Endometrial microvascular endothelial cells (primary cell): ENCODE measurements around the gene KCNN3. TPM values are rescaled to one million over a fixed set of nuclear protein-coding genes. Genes with fewer than 3 reads are reported as not detected.

Experiments
- in situ Hi-C: cut with HindIII; loops from 2 replicates; pipeline ENCODE4 v1.10.0; 2017; ENCODE audit warnings: low sequenced_read_pairs, low pct_unique_long_range_greater_than_20kb; ENCODE audit errors: inconsistent ontology term
- total RNA-seq: library from RNA; depleted of rRNA; stranded (reverse); fragments of >200 nt; gene quantifications from one replicate; pipeline ENCODE4 v1.2.3, GENCODE V29; 2015; ENCODE audit errors: inconsistent ontology term

Gene KCNN3
- total RNA-seq, 1 donor from 2014 or later, result 0.28 TPM

DNA sequence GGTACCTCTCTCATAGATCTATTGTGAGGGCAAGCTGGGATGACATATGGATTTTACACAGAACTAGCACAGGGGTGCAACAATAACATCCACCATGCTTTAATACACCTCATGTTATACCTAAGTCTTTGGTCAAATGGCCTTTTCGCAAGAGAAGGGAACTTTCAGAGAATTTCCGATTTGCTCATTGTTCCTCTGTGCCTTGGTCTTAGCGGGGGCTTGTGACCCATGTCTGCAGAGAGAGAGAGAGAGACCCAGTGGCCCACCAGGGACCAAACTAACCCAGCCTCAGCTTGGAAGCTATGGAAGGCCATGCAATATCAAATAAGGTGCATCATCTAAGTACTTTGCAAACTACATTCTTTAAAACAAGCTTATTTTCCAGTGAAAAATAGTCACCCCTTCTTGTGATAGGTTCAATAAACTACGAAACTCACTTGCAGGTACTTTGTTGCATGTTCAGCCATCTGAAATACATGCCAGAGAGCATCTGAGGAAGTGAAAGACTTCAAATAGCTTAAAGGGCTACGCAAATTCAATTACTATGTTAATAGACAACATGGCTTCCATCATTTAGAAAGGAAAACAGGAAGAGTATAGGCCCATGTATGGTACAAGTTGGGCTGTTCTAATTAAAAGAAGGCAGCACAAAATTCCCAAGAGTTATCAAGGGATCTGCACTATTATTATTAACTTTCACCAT lies 100.7 kb downstream of the KCNN3 start:
- in situ Hi-C loops, result no loop called here

DNA sequence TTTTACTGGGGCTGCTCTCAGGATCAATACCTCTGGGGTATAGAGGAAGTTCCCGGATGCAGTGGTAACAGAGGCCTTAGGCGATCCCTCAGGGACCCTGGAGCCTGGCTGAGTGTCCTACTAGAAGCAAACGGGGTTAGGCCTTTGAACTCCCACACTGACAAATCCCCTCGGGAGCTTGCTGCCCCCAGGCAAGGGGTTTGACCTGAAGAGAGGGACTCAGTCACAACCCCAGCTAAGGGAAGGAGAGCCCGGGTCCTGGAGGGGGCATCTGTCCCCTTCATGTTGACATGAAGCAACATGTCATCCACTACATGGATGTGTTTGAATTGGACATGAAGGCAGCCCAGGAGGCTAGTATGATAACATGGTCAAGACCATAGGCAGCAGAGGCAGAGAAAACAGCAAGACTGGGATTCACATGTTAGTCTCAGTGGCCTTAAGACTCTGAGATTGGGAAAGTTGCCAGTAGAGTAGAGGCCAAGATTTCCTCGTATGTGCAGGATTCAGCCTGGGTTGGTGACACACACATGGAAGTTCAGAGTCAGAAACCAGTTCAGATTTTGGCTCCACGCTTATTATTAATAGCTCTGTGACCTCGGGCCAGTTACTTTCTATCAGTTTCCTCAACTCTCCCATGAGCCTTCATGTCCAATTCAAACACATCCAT lies 101.5 kb downstream of the KCNN3 start:
- in situ Hi-C loops, result no loop called here

DNA sequence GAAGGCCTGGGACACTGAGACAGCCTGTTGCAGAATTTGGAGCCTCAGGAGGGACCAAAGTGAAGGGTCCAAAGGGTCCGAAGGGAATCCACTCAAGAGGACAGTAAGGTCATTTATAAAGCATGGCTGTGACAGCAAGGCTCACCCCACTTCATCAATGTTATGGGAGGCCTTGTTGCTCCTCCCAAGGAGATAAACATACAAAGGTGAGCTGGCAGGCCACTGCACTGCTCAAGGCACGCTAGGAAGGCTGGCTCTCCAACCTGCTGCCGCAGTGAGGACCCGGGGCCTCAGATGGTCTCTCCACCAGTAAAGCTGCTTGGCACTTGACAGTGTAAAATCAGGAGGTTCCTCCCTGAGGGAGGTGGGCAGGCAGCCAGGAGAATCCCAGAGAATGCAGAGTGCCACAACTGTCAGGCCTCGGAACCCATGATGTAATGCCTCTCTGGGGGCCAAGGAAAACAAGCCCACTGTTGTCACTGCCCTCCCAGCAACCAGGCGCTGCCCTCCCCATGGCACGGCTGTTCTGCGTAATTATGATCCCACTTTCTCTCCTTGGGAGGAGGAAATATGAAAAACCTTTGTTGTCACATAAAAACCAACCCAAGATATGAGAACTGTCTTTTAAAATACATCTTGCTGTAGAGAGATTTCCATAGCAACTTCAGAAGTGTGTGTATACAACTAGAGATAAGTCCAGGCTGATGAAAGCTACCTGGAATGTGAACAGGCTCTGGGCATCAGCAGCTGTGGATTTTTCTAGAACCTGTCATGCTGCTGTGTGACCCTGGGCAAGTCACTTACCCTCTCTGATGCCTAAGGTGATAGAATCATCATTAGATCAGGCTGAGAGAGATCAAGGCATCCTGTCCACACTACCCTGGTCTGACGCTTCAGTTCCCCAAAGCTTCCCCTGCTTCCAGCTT lies 102.5 kb downstream of the KCNN3 start:
- in situ Hi-C loops, result no loop called here

DNA sequence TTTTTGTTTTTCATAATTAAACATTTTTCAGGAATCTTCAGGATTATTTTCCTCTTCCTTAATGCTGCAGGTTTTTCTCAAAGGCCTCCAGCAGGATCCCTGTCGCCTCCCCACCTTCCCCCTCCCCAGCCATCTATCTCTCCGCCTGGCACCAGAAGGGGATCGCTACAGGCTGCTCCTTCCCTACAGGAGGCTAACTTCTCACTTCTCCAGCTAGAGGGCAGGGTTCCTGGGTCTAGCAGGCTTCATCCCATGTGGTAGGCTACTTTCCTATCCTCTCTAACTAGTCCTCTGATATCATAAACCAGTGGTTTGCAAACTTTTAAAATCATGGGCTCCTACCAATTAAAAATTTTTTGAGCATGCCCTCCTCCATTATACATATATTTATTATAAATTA lies 104.1 kb downstream of the KCNN3 start:
- in situ Hi-C loops, result no loop called here

DNA sequence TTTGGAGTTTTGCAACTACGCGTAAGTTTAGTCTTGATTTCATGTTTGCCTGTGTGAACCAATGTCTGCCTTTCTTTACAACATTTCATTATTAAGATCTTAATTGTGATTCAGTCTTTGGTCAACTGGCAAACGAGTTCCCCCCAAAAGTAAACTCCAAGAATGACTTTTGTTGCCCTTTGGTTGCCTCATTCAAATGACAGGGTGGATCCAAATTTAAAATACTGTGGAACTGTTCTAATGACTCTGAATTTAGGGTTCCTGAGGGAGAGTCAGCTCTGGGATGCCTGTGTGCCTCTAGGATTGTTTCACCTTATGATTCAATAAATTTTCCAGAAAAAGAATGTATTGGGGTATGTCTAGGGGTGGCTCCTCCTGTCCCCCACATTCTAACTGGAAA lies 105.3 kb downstream of the KCNN3 start:
- in situ Hi-C loops, result no loop called here

DNA sequence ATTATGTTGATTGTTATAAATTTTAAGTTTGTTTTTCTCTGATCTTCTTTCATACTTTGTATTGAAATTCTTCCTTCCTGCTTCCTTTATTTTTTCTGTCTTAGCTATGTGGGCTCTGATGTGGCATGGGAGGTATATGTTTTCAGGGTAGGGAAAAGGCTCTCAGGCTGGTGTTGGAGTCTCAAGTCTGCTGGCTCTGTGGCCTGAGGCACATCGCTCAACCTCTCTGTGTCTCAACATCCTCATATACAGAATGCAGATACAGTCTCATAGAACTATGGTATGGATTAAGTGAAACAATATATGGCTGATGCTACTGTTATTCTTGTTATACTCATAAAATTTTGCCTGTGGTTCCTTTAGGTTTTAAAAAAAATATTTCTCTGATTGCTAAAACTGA lies 105.9 kb downstream of the KCNN3 start:
- in situ Hi-C loops, result no loop called here

DNA sequence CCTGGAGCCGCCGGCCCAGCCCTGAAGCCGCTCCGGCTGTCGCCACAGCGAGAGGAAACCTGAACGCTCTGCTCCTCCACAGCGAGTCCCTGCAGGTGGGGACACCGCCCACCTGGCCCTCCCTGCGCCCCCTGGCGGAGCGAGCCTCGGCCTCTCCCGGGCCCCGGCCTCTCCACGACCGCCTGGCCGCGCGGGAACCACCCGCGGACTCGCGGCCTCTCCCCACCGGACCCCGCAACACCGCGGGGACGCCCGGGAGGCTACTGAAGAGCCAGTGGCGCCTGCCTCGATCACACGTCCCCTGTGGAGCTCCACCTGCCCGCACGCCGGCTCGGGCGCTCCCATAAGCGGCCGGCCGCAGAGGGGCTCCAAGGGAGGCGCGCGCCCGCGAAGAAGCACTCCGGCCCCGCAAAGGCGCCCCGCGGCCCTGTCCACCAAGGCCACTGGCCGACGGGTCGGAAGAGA lies 109.6 kb downstream of the KCNN3 start:
- in situ Hi-C loops, result no loop called here

DNA sequence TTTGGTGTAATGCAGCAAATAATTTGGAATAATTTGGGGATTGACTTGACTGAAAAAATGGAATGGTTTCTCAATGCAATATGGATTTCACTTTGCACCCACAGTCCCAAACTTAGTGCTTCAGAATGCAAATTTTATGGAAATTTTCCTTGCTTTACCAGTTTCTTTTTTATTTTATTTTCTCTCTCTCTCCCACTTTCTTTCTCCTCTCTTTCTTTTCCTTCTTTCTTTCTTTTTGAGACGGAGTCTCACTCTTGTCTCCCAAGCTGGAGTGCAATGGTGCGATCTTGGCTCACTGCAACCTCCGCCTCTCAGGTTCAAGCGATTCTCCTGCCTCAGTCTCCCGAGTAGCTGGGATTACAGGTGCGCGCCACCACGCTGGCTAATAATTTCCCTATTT lies 110.3 kb downstream of the KCNN3 start:
- in situ Hi-C loops, result no loop called here

DNA sequence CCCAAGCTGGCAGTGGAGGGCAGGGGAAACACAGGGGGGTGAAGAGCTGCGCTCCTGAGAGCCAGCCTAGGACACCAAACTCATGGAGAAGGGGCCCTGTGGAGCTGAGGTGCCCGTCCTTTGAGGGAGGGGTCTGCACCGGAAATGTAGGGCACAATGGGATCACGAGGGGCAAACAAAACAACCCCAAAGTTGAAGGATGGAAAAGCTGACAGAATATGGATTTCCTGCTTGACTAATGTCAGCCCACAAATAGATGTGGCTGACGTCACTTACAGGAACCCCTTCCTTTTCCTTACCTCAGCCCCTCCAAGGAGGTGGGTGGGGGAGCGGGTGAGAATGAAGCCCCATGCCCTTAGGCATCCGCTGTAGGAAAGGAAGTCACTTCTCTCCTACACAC lies 110.9 kb downstream of the KCNN3 start:
- in situ Hi-C loops, result no loop called here

DNA sequence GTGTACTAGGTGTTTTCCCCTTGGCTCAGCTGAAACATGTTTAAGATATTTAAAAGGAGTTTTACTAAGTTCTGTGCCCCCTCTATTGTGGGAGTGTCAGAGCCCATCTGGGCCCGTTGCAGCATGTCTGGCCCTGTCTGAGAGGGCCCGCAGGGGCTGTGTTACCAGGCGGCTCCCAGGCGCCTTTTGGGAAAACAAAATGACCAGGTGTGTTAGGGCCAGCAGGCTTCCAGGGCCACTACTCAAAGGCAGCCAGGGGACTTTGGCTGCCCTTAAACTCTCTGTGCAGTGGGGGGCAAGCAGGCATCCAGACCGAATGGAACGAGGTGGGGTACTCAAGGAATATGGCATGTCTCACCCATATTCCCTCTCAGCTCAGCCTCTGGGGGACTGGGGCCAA lies 111.7 kb downstream of the KCNN3 start:
- in situ Hi-C loops, result no loop called here

DNA sequence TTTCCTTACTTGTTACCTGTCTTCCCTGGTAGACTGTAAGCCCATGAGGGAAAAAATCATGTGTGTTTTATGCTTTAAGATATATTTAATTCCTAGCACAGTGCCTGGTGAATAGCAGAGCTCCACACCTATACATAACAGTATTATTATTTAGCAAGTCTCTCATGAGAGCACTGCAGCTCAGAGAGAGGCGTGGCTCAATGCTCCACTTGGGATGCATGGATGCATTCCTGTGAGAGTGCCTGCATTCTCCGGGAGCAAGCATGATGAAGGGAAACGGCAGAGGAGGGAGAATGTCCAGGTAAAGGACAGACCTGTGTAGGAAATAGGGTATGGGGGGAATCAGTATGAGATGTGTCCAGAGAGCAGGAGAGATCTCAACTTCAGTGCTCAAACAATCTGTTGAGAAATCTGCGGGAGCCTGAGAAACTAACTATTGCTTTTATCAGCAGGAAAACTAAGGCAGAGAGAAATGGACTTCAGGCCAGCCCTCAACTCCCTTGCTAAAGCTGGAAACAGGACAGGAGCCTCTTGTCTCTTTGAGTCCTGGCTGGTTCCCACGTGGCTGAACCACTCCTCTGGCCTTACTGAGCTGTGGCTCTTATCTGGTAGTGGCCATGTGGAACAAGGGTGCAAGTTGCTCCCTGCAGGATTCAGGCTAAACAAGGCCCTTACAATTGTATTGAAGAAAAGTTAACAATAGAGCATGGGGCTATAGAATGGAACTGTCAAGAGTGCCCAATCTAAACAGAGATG lies 113.1 kb downstream of the KCNN3 start:
- in situ Hi-C loops, result no loop called here

DNA sequence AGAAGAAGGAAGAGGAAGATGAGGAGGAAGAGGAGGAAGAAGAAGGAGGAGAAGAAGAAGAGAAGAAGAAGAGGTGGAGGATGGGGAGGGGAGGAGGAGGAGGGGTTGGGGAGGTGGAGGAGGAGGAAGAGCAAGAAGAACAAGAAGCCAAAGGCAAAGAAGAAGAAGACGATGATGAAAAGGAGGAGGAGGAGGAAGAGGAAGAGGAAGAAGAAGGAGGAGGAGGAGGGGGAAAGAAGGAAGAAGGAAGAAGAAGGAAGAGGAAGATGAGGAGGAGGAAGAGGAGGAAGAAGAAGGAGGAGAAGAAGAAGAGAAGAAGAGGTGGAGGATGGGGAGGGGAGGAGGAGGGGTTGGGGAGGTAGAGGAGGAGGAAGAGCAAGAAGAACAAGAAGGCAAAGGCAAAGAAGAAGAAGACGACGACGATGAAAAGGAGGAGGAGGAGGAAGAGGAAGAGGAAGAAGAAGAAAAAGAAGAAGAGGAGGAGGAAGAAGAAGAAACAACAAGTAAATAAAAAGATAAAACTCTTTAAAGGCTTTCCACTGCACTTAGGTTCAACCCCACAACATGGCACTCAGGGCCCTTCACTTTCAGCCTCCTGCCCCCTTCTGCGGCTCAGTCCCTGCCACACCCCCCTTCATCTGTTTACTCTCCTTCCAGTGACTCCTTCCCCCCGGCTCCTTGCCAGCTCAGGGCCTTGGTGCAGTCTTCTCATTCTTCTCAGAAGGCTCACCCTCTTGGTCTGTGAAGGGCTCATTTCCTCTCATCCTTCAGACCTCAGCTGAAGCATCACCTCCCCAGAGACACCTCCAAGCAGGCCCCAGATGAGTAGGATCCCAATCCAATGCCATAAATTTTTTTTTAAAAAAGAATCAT lies 114.0 kb downstream of the KCNN3 start:
- in situ Hi-C loops, result no loop called here

DNA sequence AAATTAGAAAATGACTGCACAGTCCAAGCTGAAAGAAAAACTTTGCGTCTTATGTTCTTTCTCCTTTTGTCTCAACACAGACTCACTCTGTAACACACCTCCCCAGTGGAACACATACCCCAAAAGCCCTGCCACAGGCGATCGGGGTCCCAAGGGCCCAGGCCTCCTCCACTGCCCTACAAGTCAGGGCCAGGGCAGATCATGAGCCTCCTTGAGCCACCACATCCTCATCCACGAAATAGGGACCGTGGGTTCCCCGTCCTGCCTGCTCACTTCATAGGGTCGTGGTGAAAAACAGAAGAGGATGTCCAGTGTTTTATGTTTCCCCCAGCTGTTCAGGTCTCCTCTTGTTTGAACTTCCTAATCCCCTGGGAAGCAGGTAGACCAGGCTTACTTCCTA lies 116.7 kb downstream of the KCNN3 start:
- in situ Hi-C loops, result no loop called here

DNA sequence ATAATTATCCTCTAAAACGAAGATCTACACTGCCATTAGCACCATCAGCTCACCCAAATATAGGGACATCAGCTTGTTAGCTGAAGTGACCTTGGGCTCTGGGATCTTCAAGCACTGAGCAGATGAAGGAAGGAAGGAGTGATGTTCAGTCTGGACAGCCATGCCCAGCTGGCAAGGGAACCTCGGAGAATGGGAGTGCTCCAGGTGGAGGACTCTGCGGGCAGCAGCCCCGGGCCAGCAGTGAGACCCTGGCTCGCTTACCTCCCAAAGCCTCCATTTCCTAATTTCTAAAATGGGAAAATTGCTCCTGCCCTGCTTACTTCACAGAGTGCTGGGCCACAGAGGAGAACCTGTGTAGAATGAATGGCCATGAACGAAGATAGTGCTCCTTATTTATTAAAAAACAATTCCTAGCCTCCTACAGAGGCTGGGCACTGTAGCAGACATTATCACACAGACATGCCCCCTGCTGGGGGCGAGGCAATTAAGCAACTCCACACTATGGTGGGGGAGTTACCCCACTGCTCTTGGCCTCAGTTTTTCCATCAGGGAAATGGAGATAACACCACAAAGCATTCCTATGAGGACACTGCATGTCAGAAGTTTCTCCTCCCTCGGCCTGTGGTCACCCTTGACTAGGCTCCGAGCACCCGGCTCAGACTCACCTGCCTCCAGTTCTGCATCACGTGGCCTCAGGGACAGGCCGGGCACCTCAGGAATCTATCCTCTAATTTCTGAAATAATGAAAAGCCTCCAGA lies 117.6 kb downstream of the KCNN3 start:
- in situ Hi-C loops, result no loop called here

DNA sequence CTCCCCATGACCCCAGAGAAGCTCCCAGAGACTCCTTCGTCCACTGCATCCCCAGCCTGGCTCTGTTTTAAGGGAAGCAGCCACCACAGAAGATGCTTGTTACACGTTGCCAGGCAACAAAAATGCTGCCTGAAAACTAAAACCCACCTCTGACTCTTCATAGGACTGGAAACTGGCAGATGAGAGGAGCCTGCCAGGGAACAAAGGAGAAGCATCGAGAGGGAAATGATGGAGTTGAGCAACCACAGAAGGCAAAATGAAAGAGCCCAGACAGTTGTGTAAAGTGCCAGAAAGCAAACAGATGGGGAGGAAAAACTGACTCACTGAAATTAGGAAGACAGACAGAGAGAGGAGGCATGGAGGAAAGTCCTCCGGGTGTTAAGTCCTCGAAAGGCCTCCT lies 118.4 kb downstream of the KCNN3 start:
- in situ Hi-C loops, result no loop called here

DNA sequence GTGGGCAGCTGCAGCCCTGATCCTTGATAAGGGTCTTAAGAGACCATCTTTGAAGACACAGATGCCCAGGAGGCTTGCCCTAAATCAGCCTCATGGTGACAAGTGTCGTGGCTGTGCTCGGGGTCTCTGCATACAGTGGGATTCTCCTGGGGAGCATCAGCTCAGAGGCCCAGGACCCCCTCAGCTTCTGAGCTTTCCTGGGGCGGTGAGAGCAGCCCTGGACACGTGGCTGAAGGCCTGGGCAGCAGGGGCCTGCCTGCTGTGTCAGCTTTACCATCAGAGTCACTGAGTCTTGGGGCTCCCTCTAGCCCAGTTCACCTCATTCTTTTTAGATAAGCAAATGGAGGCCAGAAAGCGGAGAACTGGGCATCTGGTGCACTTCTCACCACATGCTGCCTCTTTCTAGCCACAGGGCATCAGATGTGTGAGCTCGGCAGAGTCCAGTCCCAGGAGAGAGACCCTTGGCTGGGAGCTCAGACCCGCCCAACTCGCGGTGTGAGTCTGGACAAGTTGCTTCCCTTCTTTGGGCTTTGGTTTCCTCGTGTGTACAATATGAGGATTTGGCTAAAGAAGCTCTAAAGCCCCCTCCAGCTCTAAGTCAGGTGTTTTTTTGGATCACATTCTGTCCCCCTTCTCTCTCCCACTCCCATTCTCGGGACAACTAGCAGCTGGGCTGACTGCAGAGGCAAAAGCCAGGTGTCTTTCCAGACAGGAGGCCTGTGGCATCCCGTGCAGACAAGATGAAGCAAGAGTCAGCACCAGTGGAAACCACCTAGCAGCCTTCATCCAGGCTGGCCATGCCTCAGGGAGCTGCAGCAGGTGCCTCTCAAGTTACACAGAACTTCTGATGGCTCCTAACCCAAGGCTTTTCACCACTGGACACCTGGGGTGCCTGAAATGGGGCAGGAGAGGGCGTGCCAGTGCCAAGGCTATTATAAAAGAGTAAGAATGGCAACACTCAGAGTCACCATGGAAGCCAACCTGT lies 119.1 kb downstream of the KCNN3 start:
- in situ Hi-C loops, result no loop called here
